GM12878 (cell line): ENCODE data around the gene B4GALT3. TPM values are rescaled to one million over a fixed set of nuclear protein-coding genes. Genes with fewer than 3 reads are reported as not detected.

Source experiments
- ATAC-seq: fragments of 200-7000 bp; cut with Tn5 transposase; 3 replicates; pipeline ENCODE4 v1.9.1; 2020; ENCODE audit warnings: mild to moderate bottlenecking, moderate library complexity
- BruUV-seq: library from RNA; stranded (reverse); fragments of 400-500 nt; replicated peaks from 2 replicates; lab custom pipeline; 2021; lab: Mats Ljungman, UMichigan
- CTCF ChIA-PET: fragments of 300-600 bp; sonication (Branson Sonifier 250); formaldehyde crosslinking; extraction: SDS; loops from one replicate; lab custom pipeline; 2021; ENCODE audit warnings: inconsistent platforms; lab: Yijun Ruan, JAX
- POLR2A ChIA-PET: fragments of 350-600 bp; formaldehyde crosslinking; extraction: SDS; loops from one replicate; lab custom pipeline; 2021; ENCODE audit warnings: inconsistent platforms; lab: Charles Lee
- RAD21 ChIA-PET: fragments of 300-600 bp; sonication (Branson Sonifier 250); formaldehyde crosslinking; loops from one replicate; lab custom pipeline; 2023; ENCODE audit warnings: antibody characterized with exemption; ENCODE audit not compliant: unreplicated experiment; lab: Charles Lee
- SMC1A ChIA-PET: fragments of 300-600 bp; sonication (Branson Sonifier 250); formaldehyde crosslinking; loops from one replicate; lab custom pipeline; 2023; ENCODE audit not compliant: unreplicated experiment, uncharacterized antibody; lab: Charles Lee
- DNase-seq: peaks from one replicate; pipeline ENCODE4 v3.0.0-alpha.2; 2011; ENCODE audit warnings: low read depth, low spot score
- FAIRE-seq: peaks from 3 replicates; lab custom pipeline; 2011; peaks lifted over from hg19 to GRCh38; lab: Jason Lieb, UNC
- H2AFZ ChIP-seq: 2 replicates; pipeline ENCODE4 v1.6.0; 2011; ENCODE audit warnings: low read depth, low read length, control low read depth; ENCODE audit not compliant: control insufficient read depth
- H3K27ac ChIP-seq: 2 replicates; pipeline ENCODE4 v1.5.1; 2011; ENCODE audit warnings: control low read depth; ENCODE audit not compliant: control insufficient read depth, insufficient read depth
- H3K27me3 ChIP-seq, 2 experiments: replicated peaks in 1 of 2; 2 replicates each; pipeline versions ENCODE4 v1.6.0 to v1.6.1; 2011; ENCODE audit warnings: low read length in 1 of 2; ENCODE audit not compliant: control insufficient read depth in 2 of 2, insufficient read depth in 2 of 2
- H3K36me3 ChIP-seq, 2 experiments: 2 replicates each; pipeline ENCODE4 v1.5.1; 2011; ENCODE audit warnings: low read length in 1 of 2; ENCODE audit not compliant: control insufficient read depth in 2 of 2, insufficient read depth in 2 of 2
- H3K4me1 ChIP-seq: 2 replicates; pipeline ENCODE4 v1.6.1; 2011; ENCODE audit warnings: mild to moderate bottlenecking, low read length, moderate library complexity, mixed read lengths; ENCODE audit not compliant: control insufficient read depth, insufficient read depth
- H3K4me2 ChIP-seq: 2 replicates; pipeline ENCODE4 v1.6.0; 2011; ENCODE audit warnings: control low read depth; ENCODE audit not compliant: control insufficient read depth, insufficient read depth
- H3K4me3 ChIP-seq: fragments of 200-600 bp; sonication (generic); 2 replicates; pipeline ENCODE4 v1.5.1; 2016
- H3K79me2 ChIP-seq: 2 replicates; pipeline ENCODE4 v1.6.0; 2011; ENCODE audit warnings: low read length; ENCODE audit not compliant: control insufficient read depth, insufficient read depth
- H3K9ac ChIP-seq: 2 replicates; pipeline ENCODE4 v1.8.0; 2011; ENCODE audit warnings: low read length, control low read depth, mixed read lengths; ENCODE audit not compliant: control insufficient read depth, insufficient read depth
- H3K9me3 ChIP-seq: replicated peaks from 3 replicates; pipeline ENCODE4 v1.5.1; 2011; ENCODE audit warnings: mild to moderate bottlenecking, low read length; ENCODE audit not compliant: control insufficient read depth, insufficient read depth
- H4K20me1 ChIP-seq: 2 replicates; pipeline ENCODE4 v1.6.0; 2011; ENCODE audit not compliant: control insufficient read depth, insufficient read depth
- ASH2L ChIP-seq: fragments of 300-600, 200-600 bp; sonication (generic); IDR thresholded peaks from 2 replicates; pipeline ENCODE4 v1.6.1; 2017; ENCODE audit warnings: low read depth, mild to moderate bottlenecking, borderline replicate concordance
- BACH1 ChIP-seq: fragments of 450-650 bp; IDR thresholded peaks from 2 replicates; pipeline ENCODE4 v1.6.1; 2017; ENCODE audit warnings: mild to moderate bottlenecking, borderline replicate concordance
- E2F4 ChIP-seq: IDR thresholded peaks from 2 replicates; pipeline ENCODE4 v1.6.1; 2012; ENCODE audit warnings: low read depth, low read length, improper control_type of control experiment
- ETV6 ChIP-seq, 2 experiments: fragments of 450-650 bp in 1 of 2; IDR thresholded peaks in 1 of 2; conservative IDR thresholded peaks in 1 of 2; 2 replicates each; pipeline ENCODE4 v1.6.1; 2014; ENCODE audit warnings: antibody characterized with exemption in 1 of 2, borderline replicate concordance in 1 of 2, low read depth in 1 of 2, mild to moderate bottlenecking in 1 of 2, moderate library complexity in 1 of 2
- HDAC6 ChIP-seq: fragments of 200-600 bp; sonication (generic); IDR thresholded peaks from one replicate; pipeline ENCODE4 v1.8.0; 2017; ENCODE audit warnings: antibody characterized with exemption; ENCODE audit not compliant: unreplicated experiment
- HSF1 ChIP-seq: fragments of 150-350 bp; IDR thresholded peaks from 2 replicates; pipeline ENCODE4 v1.6.1; 2014; ENCODE audit warnings: mild to moderate bottlenecking, low read depth, low read length
- MTA3 ChIP-seq: IDR thresholded peaks from 2 replicates; pipeline ENCODE4 v1.6.1; 2012; ENCODE audit warnings: low read length, inconsistent platforms, borderline replicate concordance
- NFYA ChIP-seq: IDR thresholded peaks from 2 replicates; pipeline ENCODE4 v1.6.1; 2011; ENCODE audit warnings: low read depth, mild to moderate bottlenecking, low read length, improper control_type of control experiment, borderline replicate concordance
- PML ChIP-seq: IDR thresholded peaks from 2 replicates; pipeline ENCODE4 v1.6.1; 2012; ENCODE audit warnings: low read length, inconsistent platforms
- POLR2A ChIP-seq: IDR thresholded peaks from 2 replicates; pipeline ENCODE4 v1.6.1; 2011; ENCODE audit warnings: low read depth, mild to moderate bottlenecking, low read length
- POU2F2 ChIP-seq: IDR thresholded peaks from 3 replicates; pipeline ENCODE4 v1.6.1; 2011; ENCODE audit warnings: low read depth, mild to moderate bottlenecking, low read length, borderline replicate concordance
- RBBP5 ChIP-seq: fragments of 200-600 bp; sonication (generic); conservative IDR thresholded peaks from 2 replicates; pipeline ENCODE4 v1.6.1; 2016
- SIN3A ChIP-seq: IDR thresholded peaks from 2 replicates; pipeline ENCODE4 v1.6.1; 2012; ENCODE audit warnings: low read depth, low read length, improper control_type of control experiment
- SREBF2 ChIP-seq: IDR thresholded peaks from 2 replicates; pipeline ENCODE4 v1.6.1; 2012; ENCODE audit warnings: mild to moderate bottlenecking, low read length
- TCF3 ChIP-seq: IDR thresholded peaks from 2 replicates; pipeline ENCODE4 v1.6.1; 2012; ENCODE audit warnings: low read depth, mild to moderate bottlenecking, low read length, borderline replicate concordance; ENCODE audit not compliant: insufficient read depth
- USF2 ChIP-seq: IDR thresholded peaks from 2 replicates; pipeline ENCODE4 v1.6.1; 2011; ENCODE audit warnings: low read depth, low read length, improper control_type of control experiment, borderline replicate concordance
- WRNIP1 ChIP-seq: IDR thresholded peaks from 2 replicates; pipeline ENCODE4 v1.6.1; 2011; ENCODE audit warnings: low read depth, low read length, improper control_type of control experiment, borderline replicate concordance
- ZNF24 ChIP-seq: fragments of 450-650 bp; IDR thresholded peaks from 2 replicates; pipeline ENCODE4 v1.6.1; 2017; ENCODE audit warnings: antibody characterized with exemption, mild to moderate bottlenecking
- WGBS: methylation state at CpG from one replicate; pipeline ENCODE4 v1.1.6; 2016; ENCODE audit warnings: low lambda C conversion rate; ENCODE audit not compliant: insufficient replicate concordance, insufficient coverage; ENCODE audit errors: missing lambda C conversion rate; 5-methylcytosine and 5-hydroxymethylcytosine counted together
- in situ Hi-C: fragments of 300-500 bp; cut with MboI; formaldehyde crosslinking; loops from 9 replicates; pipeline ENCODE4 v1.14.3; 2018; ENCODE audit warnings: mixed read lengths
- intact Hi-C: fragments of 100-400 bp; cut with micrococcal nuclease; formaldehyde crosslinking; loops from one replicate; pipeline ENCODE4 v1.14.2; 2022; ENCODE audit not compliant: unreplicated experiment
- polyA plus RNA-seq, 11 experiments: library from polyadenylated mRNA; depleted of rRNA in 4 of 11; unstranded in 6 of 11; stranded (reverse) in 5 of 11; fragments of >200 nt; fragmentation: Nextera tagmentation in 4 of 11; fragmentation: Illumina TruSeq in 1 of 11; extraction: Ambion mirVana in 4 of 11; extraction: Trizol in 1 of 11; gene quantifications; 1 replicate in 1 of 11; 2 replicates in 10 of 11; pipeline versions ENCODE4 v1.2.1 to v1.2.3, GENCODE V29; 2011 to 2016; ENCODE audit warnings: inconsistent platforms in 2 of 11, missing spikeins in 2 of 11, low read depth in 1 of 11
- total RNA-seq, 4 experiments: library from RNA; depleted of rRNA in 3 of 4; stranded (reverse); fragments of >200 nt in 3 of 4; fragmentation: Illumina TruSeq in 1 of 4; extraction: Trizol in 1 of 4; gene quantifications; 2 replicates each; pipeline versions ENCODE4 v1.2.1 to v1.2.3, GENCODE V29; 2013 to 2021

Gene B4GALT3
- total and polyA plus RNA-seq, 10 of the 15 experiments (the other 5 are each of a cell fraction or from before 2014, with no cell fraction given) = 27.1 to 58.9 (median 42.6) TPM

DNA sequence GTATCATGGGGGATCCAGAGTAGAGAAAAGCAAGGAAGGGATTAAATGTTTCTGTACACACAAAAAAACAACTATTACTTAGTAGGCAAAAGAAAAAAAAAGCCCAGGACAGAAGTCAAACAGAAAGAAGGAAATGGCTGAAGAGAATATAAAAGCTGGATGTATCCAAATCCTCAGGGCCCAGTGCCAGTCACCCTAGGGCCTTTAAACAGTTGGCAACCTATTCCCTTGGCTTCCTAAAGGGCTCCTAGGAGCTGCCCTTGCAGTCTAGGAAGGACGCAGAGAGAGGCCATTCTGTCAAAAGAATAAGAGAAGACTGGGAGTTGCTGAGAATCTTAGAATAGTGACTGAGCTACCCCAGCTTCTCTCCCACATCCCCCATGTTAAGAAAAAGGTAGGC is 5.0 kb downstream of the B4GALT3 start:
- ChIA-PET POLR2A (no interaction called here), RAD21 (no interaction called here), CTCF (interaction anchor here (0.5 to 0.6 kb wide), 2 partner anchors 128 to 393 kb away, joined by 3 to 4 read pairs; no protein-coding TSS in a partner anchor), SMC1A (interaction anchor here (0.9 kb wide), 1 partner anchor 210 kb away, joined by 3 read pairs; no protein-coding TSS in a partner anchor)
- BruUV-seq = no TSS peak
- intact Hi-C loops = no loop called here
- H3K4me2 ChIP-seq = no peak overlapping the region
- DNase-seq = no peak
- 50% methylated on average over 1 of the region's 1 CpG for WGBS
- peaks cover 15% of the 10 kb centered on the region for H3K4me1 ChIP-seq
- peaks cover 17 to 30% of the 10 kb centered on the region in 2 experiments for H3K36me3 ChIP-seq
- no peak for ATAC-seq
- no peaks in the 10 kb centered on the region for H3K27me3 ChIP-seq
- FAIRE-seq = no peak
- peaks cover 23% of the 10 kb centered on the region for H3K79me2 ChIP-seq
- H3K27ac ChIP-seq = no peak overlapping the region
- in situ Hi-C loops = no loop called here
- H3K9me3 ChIP-seq = no peaks in the 10 kb centered on the region
- H2AFZ ChIP-seq = no peak overlapping the region
- H4K20me1 ChIP-seq = no peaks in the 10 kb centered on the region
- TF ChIP-seq PML (no peak), NFYA (no peak), POLR2A (no peak), E2F4 (no peak), HDAC6 (no peak), POU2F2 (no peak), MTA3 (no peak), BACH1 (no peak), ASH2L (no peak), RBBP5 (no peak), HSF1 (no peak), SREBF2 (no peak), USF2 (no peak), ETV6 (conservative IDR thresholded peaks at IDR 0.05 in 1 of 2, IDR thresholded peaks at IDR 0.05 in 1 of 2; ENCODE audit: borderline replicate concordance in 1 of 2, low read depth in 1 of 2) (no peak), TCF3 (no peak), ZNF24 (no peak), WRNIP1 (no peak), SIN3A (no peak)
- TF ChIP-seq, all 136 proteins: peak for 0
- no peak overlapping the region for H3K9ac ChIP-seq
- no peak overlapping the region for H3K4me3 ChIP-seq
